GM12892 (cell line): ENCODE data around the gene ADAMTS3. TPM values are rescaled to one million over a fixed set of nuclear protein-coding genes. Genes with fewer than 3 reads are reported as not detected.
A peak's percentile ranks its signal among the peaks of the same experiment; 100 is the strongest.

Experiments
- DNase-seq: peaks from one replicate; pipeline ENCODE4 v3.0.0; 2011; ENCODE audit not compliant: insufficient read length
- FAIRE-seq: peaks from 2 replicates; lab custom pipeline; 2011; peaks lifted over from hg19 to GRCh38; lab: Jason Lieb, UNC
- POLR2A ChIP-seq: IDR thresholded peaks from 2 replicates; pipeline ENCODE4 v1.6.1; 2011; ENCODE audit warnings: low read depth, low read length, control low read depth
- POLR2AphosphoS5 ChIP-seq: IDR thresholded peaks from 2 replicates; pipeline ENCODE4 v1.6.1; 2011; ENCODE audit warnings: low read depth, low read length, control low read depth
- TAF1 ChIP-seq: IDR thresholded peaks from 2 replicates; pipeline ENCODE4 v1.6.1; 2011; ENCODE audit warnings: low read depth, mild to moderate bottlenecking, control low read depth, low read length, borderline replicate concordance
- polyA plus RNA-seq: library from polyadenylated mRNA; unstranded; fragments of >200 nt; gene quantifications from one replicate; pipeline ENCODE4 v1.2.1, GENCODE V29; 2012; ENCODE audit warnings: missing spikeins, inconsistent platforms; ENCODE audit not compliant: missing spikeins

The ADAMTS3 gene
- polyA plus RNA-seq: not detected

- FAIRE-seq: no peak
- peak; percentile 25 for DNase-seq
- TF ChIP-seq POLR2A: no peak
- TF ChIP-seq POLR2AphosphoS5: no peak
- no peak for TF ChIP-seq TAF1
Measured at GRCh38 chr4:72568959-72569718, at the start of gene ADAMTS3. Gene ADAMTS3 (minus strand): TSS chr4:72569221. CDS start chr4:72568762, 459 bp downstream.

GRCh38 chr4:72613959-72614358 lies 44.9 kb upstream of the ADAMTS3 start:
- DNase-seq (no peak), FAIRE-seq (no peak)
- TF ChIP-seq TAF1: no peak
- TF ChIP-seq POLR2A: no peak
- TF ChIP-seq POLR2AphosphoS5: no peak

- TF ChIP-seq TAF1: no peak
- no peak for TF ChIP-seq POLR2AphosphoS5
- no peak for TF ChIP-seq POLR2A
- no peak for FAIRE-seq
- no peak for DNase-seq
Measured at GRCh38 chr4:72606751-72607150, 37.7 kb upstream of the ADAMTS3 start.

DNA sequence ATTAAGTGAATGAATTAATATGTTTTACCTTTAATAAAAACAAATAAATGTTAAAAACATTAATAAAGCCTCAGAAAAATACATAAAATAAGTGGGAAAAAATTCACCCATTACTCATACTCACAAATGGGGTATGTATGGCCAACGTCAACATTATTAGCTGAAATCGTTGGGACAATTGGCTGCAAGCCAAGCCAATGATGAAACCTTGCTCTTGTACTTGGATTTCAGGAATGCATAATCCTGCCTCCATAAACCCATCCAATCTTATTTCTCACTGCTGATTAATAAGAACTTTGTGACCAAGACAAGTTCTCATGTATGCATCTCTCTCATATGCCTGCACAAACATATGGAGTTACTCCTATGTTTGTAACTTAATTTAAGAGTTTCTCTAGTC lies 35.3 kb upstream of the ADAMTS3 start:
- no peak for FAIRE-seq
- no peak for DNase-seq
- TF ChIP-seq POLR2A (no peak), TAF1 (no peak), POLR2AphosphoS5 (no peak)

DNA sequence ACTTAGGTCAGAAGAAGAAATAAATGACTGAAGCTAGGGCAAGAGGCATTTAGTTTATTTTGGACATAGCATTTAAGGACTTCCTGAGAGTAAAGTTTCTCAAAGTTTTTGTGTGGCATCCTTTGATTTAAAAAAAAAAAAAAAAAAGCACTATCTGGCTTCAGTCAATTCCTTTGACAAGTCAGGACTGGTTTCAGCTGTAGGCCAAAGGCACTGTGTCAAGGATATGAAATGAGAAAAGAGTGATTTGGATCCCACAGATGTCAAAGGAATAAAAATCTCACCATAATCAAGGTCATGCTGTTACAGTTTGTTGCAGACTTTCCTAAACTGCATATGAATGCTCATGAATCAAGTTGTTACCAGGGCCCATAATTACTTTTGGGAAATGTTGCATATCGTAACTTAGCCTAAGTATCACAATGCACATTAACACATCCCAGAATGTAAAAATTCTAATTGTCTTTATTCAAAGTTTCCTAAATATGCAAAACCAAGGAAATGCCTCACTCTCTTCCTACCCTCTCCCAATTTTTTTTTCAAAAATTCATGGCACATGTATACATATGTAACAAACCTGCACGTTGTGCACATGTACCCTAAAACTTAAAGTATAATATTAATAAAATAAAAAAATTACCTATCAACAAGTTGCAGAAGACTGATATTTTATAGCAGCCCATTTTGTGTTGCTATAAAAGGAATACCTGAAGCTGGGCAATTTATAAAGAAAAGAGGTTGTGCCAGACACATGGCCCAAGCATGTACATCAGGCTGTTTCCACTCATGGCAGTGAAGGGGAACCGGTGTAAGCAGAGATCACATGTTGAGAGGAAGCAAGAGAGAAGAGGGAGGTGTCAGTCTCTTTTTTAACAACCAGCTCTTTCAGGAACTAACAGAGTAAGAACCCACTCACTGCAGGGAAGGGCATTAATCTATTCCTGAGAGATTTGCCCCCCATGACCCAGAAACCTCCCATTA lies 33.7 kb upstream of the ADAMTS3 start:
- DNase-seq: no peak
- no peak for FAIRE-seq
- TF ChIP-seq POLR2AphosphoS5 (no peak), TAF1 (no peak), POLR2A (no peak)

GRCh38 chr4:72591547-72592454 lies 22.8 kb upstream of the ADAMTS3 start:
- TF ChIP-seq POLR2A (no peak), TAF1 (no peak), POLR2AphosphoS5 (no peak)
- DNase-seq (no peak), FAIRE-seq (no peak)

GRCh38 chr4:72587334-72587733 lies 18.3 kb upstream of the ADAMTS3 start:
- no peak for TF ChIP-seq TAF1
- TF ChIP-seq POLR2A: no peak
- no peak for TF ChIP-seq POLR2AphosphoS5
- no peak for FAIRE-seq
- DNase-seq: no peak

DNA sequence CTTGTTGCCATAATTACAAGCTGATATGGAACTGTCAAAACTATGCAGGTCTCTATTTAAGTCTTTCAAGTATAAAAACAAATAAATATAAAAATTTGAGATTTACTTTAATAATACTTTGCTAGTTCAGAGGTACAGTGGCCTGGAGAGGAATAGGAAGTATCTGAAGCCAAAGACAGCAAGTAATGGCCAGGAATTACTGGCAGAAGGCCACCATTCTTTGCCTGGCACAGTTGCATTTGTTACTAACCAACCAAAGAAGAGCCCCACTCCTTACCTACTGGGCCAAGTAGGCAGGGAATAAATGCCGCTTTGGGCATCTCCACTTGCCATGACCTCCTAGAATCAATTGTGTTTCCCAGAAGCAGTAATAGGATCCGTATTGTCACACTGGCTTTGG lies 13.8 kb upstream of the ADAMTS3 start:
- DNase-seq (no peak), FAIRE-seq (no peak)
- TF ChIP-seq TAF1 (no peak), POLR2AphosphoS5 (no peak), POLR2A (no peak)

DNA sequence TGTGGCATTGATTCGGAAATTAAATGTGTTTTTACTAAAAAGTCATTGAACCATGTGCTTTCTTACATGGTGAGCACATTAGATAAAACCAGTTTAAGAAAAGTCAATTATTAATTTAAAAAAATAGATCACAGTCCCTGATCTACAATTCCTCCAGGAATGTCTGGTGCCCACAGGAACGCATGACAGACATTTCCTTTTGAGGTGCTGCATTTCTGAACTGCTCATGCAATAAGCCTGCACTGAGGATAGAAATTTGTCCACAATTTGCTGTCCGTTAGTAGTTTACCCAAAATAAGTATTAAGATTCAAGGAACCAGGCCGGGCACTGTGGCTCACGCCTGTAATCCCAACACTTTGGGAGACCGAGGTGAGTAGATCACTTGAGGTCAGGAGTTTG lies 8.2 kb upstream of the ADAMTS3 start:
- FAIRE-seq (no peak), DNase-seq (no peak)
- TF ChIP-seq POLR2A (no peak), POLR2AphosphoS5 (no peak), TAF1 (no peak)

- FAIRE-seq: no peak
- TF ChIP-seq POLR2AphosphoS5: no peak
- TF ChIP-seq TAF1: no peak
- TF ChIP-seq POLR2A: no peak
- no peak for DNase-seq
Measured at GRCh38 chr4:72571337-72571736, 2.3 kb upstream of the ADAMTS3 start.
